Thyroid gland (tissue), 4 donors: ENCODE measurements around the gene UST. TPM values are rescaled to one million over a fixed set of nuclear protein-coding genes. Genes with fewer than 3 reads are reported as not detected.

ENCODE experiments used
- DNase-seq, 2 donors: peaks; one replicate each; pipeline ENCODE4 v3.0.0-alpha.2; 2019
- H3K27ac ChIP-seq, 3 donors: fragments of 200-600 bp; sonication (generic); 1 replicate in 2 of 3; 2 replicates in 1 of 3; pipeline ENCODE4 v1.5.1; 2016 to 2019; ENCODE audit warnings: mild to moderate bottlenecking in 1 of 3, moderate library complexity in 1 of 3
- H3K27me3 ChIP-seq: fragments of 200-600 bp; sonication (generic); one replicate; pipeline ENCODE4 v1.5.1; 2019
- H3K36me3 ChIP-seq, 2 donors: fragments of 200-600 bp; sonication (generic); one replicate each; pipeline ENCODE4 v1.5.1; 2016 to 2019
- H3K4me1 ChIP-seq, 2 donors: fragments of 200-600 bp; sonication (generic); one replicate each; pipeline ENCODE4 v1.5.1; 2017 to 2019
- H3K4me3 ChIP-seq, 3 donors: fragments of 200-600 bp; sonication (generic); replicated peaks in 1 of 3; 1 replicate in 2 of 3; 2 replicates in 1 of 3; pipeline ENCODE4 v1.5.1; 2016; ENCODE audit warnings: mild to moderate bottlenecking in 1 of 3
- H3K9me3 ChIP-seq: fragments of 200-600 bp; sonication (generic); one replicate; pipeline ENCODE4 v1.5.1; 2017
- CTCF ChIP-seq, 6 experiments: fragments of 200-600 bp in 3 of 6; fragments of 450-650 bp in 3 of 6; sonication (generic) in 3 of 6; IDR thresholded peaks; one replicate each; pipeline ENCODE4 v1.5.1; 2016 to 2019; ENCODE audit warnings: antibody characterized with exemption in 6 of 6, mild to moderate bottlenecking in 2 of 6, inconsistent platforms in 1 of 6, moderate library complexity in 1 of 6
- POLR2A ChIP-seq, 2 donors: fragments of 450-650 bp; IDR thresholded peaks; one replicate each; pipeline ENCODE4 v1.6.1; 2017; ENCODE audit warnings: antibody characterized with exemption in 2 of 2, mild to moderate bottlenecking in 2 of 2, moderate library complexity in 1 of 2
- WGBS, 2 donors: methylation state at CpG; one replicate each; pipeline ENCODE4 v1.1.5; 2017; 5-methylcytosine and 5-hydroxymethylcytosine counted together
- intact Hi-C: fragments of 100-400 bp; cut with DNase I; formaldehyde crosslinking; loops from one replicate; pipeline ENCODE4 v1.15.1; 2023
- total RNA-seq, 4 donors: library from RNA; depleted of rRNA; stranded (reverse); fragments of >200 nt; gene quantifications; one replicate each; pipeline ENCODE4 v1.2.3, GENCODE V29; 2016

Gene UST
- total RNA-seq, 4 donors from 2014 or later, result 73.4 to 91.2 (median 81.4) TPM

GRCh38 chr6:149079456-149079855 lies 332.6 kb downstream of the UST start:
- TF ChIP-seq POLR2A (IDR thresholded peaks at IDR 0.05) (no peak), CTCF (IDR thresholded peaks at IDR 0.05) (no peak)
- H3K36me3 ChIP-seq, result no peaks in the 10 kb centered on the region
- WGBS, 2 donors, result 81 to 92% methylated on average over 2 of the region's 2 CpGs
- peak overlapping the region; percentile 30 to 87 (median 85) for H3K27ac ChIP-seq
- no peak overlapping the region for H3K4me3 ChIP-seq
- H3K4me1 ChIP-seq, result peaks cover 37 to 54% of the 10 kb centered on the region in 2 donors
- H3K9me3 ChIP-seq, result no peaks in the 10 kb centered on the region
- intact Hi-C loops, result no loop called here
- DNase-seq, result no peak
- no peaks in the 10 kb centered on the region for H3K27me3 ChIP-seq

- intact Hi-C loops, result no loop called here
- H3K4me3 ChIP-seq, result no peak overlapping the region
- H3K36me3 ChIP-seq, result no peaks in the 10 kb centered on the region
- no peaks in the 10 kb centered on the region for H3K27me3 ChIP-seq
- peak overlapping the region; percentile 80 to 87 (median 85) for H3K27ac ChIP-seq
- peak; percentile 85 to 93 for DNase-seq
- no peaks in the 10 kb centered on the region for H3K9me3 ChIP-seq
- TF ChIP-seq POLR2A (IDR thresholded peaks at IDR 0.05) (no peak), CTCF (IDR thresholded peaks at IDR 0.05) (no peak)
- peaks cover 37 to 54% of the 10 kb centered on the region in 2 donors for H3K4me1 ChIP-seq
- WGBS, 2 donors, result 29 to 36% methylated on average over 6 of the region's 6 CpGs
Measured at GRCh38 chr6:149079911-149080491, 333.2 kb downstream of the UST start.

- H3K4me1 ChIP-seq, result peaks cover 37 to 49% of the 10 kb centered on the region in 2 donors
- no peaks in the 10 kb centered on the region for H3K36me3 ChIP-seq
- no peaks in the 10 kb centered on the region for H3K27me3 ChIP-seq
- peak overlapping the region; percentile 80 to 87 (median 85) for H3K27ac ChIP-seq
- no peak for TF ChIP-seq POLR2A (IDR thresholded peaks at IDR 0.05)
- TF ChIP-seq CTCF (IDR thresholded peaks at IDR 0.05), result no peak
- DNase-seq, result no peak
- no peak overlapping the region for H3K4me3 ChIP-seq
- H3K9me3 ChIP-seq, result no peaks in the 10 kb centered on the region
- 41 to 51% methylated on average over 5 of the region's 5 CpGs for WGBS, 2 donors
- intact Hi-C loops, result no loop called here
Measured at GRCh38 chr6:149080511-149080910, 333.7 kb downstream of the UST start.

- no peaks in the 10 kb centered on the region for H3K9me3 ChIP-seq
- peaks cover 37 to 41% of the 10 kb centered on the region in 2 donors for H3K4me1 ChIP-seq
- no peaks in the 10 kb centered on the region for H3K27me3 ChIP-seq
- H3K36me3 ChIP-seq, result no peaks in the 10 kb centered on the region
- no peak overlapping the region for H3K4me3 ChIP-seq
- intact Hi-C loops, result no loop called here
- peak overlapping the region; percentile 80 to 87 (median 85) for H3K27ac ChIP-seq
- no peak for DNase-seq
- TF ChIP-seq POLR2A (IDR thresholded peaks at IDR 0.05) (no peak), CTCF (IDR thresholded peaks at IDR 0.05) (no peak)
- 94% methylated on average over 1 of the region's 1 CpG for WGBS, 2 donors
Measured at GRCh38 chr6:149081281-149081680, 334.5 kb downstream of the UST start.

GRCh38 chr6:149082320-149082719 lies 335.5 kb downstream of the UST start:
- intact Hi-C loops, result no loop called here
- peak; percentile 82 to 91 for DNase-seq
- WGBS, 2 donors, result 30 to 31% methylated on average over 6 of the region's 6 CpGs

More at GRCh38 chr6:149082320-149082719, 335.5 kb downstream of the UST start:
- TF ChIP-seq CTCF (IDR thresholded peaks at IDR 0.05) (peak in 5 of 6 experiments; percentile 29 to 83 (median 80)), POLR2A (IDR thresholded peaks at IDR 0.05) (no peak)
- H3K4me1 ChIP-seq, result peaks cover 33 to 35% of the 10 kb centered on the region in 2 donors
- peak overlapping the region in 1 of 3 donors; percentile 14 for H3K27ac ChIP-seq
- H3K27me3 ChIP-seq, result no peaks in the 10 kb centered on the region
- no peaks in the 10 kb centered on the region for H3K36me3 ChIP-seq
- H3K9me3 ChIP-seq, result no peaks in the 10 kb centered on the region
- H3K4me3 ChIP-seq, result no peak overlapping the region
